HEK293 (cell line): Measurements from ENCODE around the gene DCAF8.

Experiments used
- GLI2 ChIP-seq: fragments of 450-650 bp; formaldehyde crosslinking; IDR thresholded peaks from 2 replicates; pipeline ENCODE4; 2017; ENCODE audit warnings: missing biosample characterization, missing genetic modification characterization, low read depth, borderline replicate concordance
- KLF16 ChIP-seq: fragments of 450-650 bp; formaldehyde crosslinking; IDR thresholded peaks from 2 replicates; pipeline ENCODE4 v1.5.1; 2017; ENCODE audit warnings: missing biosample characterization, missing genetic modification characterization
- OSR2 ChIP-seq: fragments of 450-650 bp; formaldehyde crosslinking; IDR thresholded peaks from 2 replicates; pipeline ENCODE4 v1.5.1; 2016; ENCODE audit warnings: missing biosample characterization, missing genetic modification characterization
- SALL2 ChIP-seq: fragments of 450-650 bp; formaldehyde crosslinking; IDR thresholded peaks from 2 replicates; pipeline ENCODE4 v1.5.0; 2017; ENCODE audit warnings: missing biosample characterization, mild to moderate bottlenecking, missing genetic modification characterization, borderline replicate concordance
- SCRT1 ChIP-seq: fragments of 450-650 bp; formaldehyde crosslinking; IDR thresholded peaks from 2 replicates; pipeline ENCODE4 v1.5.1; 2016; ENCODE audit warnings: missing biosample characterization, missing genetic modification characterization, borderline replicate concordance
- ZFP3 ChIP-seq: fragments of 450-650 bp; formaldehyde crosslinking; IDR thresholded peaks from 2 replicates; pipeline ENCODE4 v1.5.1; 2016; ENCODE audit warnings: low read depth, missing biosample characterization, missing genetic modification characterization
- ZFP41 ChIP-seq: fragments of 450-650 bp; formaldehyde crosslinking; IDR thresholded peaks from 2 replicates; pipeline ENCODE4 v1.5.1; 2016; ENCODE audit warnings: missing biosample characterization, missing genetic modification characterization, borderline replicate concordance
- ZFP69B ChIP-seq: fragments of 450-650 bp; formaldehyde crosslinking; IDR thresholded peaks from 2 replicates; pipeline ENCODE4 v1.5.1; 2016; ENCODE audit warnings: missing biosample characterization, missing genetic modification characterization
- ZNF211 ChIP-seq: fragments of 450-650 bp; formaldehyde crosslinking; IDR thresholded peaks from 2 replicates; pipeline ENCODE4 v1.5.1; 2016; ENCODE audit warnings: low read depth, missing biosample characterization, missing genetic modification characterization
- ZNF223 ChIP-seq: fragments of 450-650 bp; formaldehyde crosslinking; IDR thresholded peaks from 2 replicates; pipeline ENCODE4 v1.5.1; 2016; ENCODE audit warnings: missing biosample characterization, missing genetic modification characterization
- ZNF23 ChIP-seq: fragments of 450-650 bp; formaldehyde crosslinking; IDR thresholded peaks from 2 replicates; pipeline ENCODE4 v1.5.1; 2016; ENCODE audit warnings: missing biosample characterization, missing genetic modification characterization, borderline replicate concordance
- ZNF302 ChIP-seq: fragments of 450-650 bp; formaldehyde crosslinking; IDR thresholded peaks from 2 replicates; pipeline ENCODE4 v1.5.1; 2016; ENCODE audit warnings: missing biosample characterization, missing genetic modification characterization, low read depth
- ZNF311 ChIP-seq: fragments of 450-650 bp; formaldehyde crosslinking; IDR thresholded peaks from 2 replicates; pipeline ENCODE4 v1.5.1; 2017; ENCODE audit warnings: missing biosample characterization, missing genetic modification characterization, borderline replicate concordance
- ZNF324 ChIP-seq: fragments of 450-650 bp; formaldehyde crosslinking; IDR thresholded peaks from 2 replicates; pipeline ENCODE4 v1.5.1; 2016; ENCODE audit warnings: missing biosample characterization, missing genetic modification characterization
- ZNF416 ChIP-seq: fragments of 450-650 bp; formaldehyde crosslinking; IDR thresholded peaks from 2 replicates; pipeline ENCODE4 v1.5.1; 2016; ENCODE audit warnings: missing biosample characterization, missing genetic modification characterization
- ZNF423 ChIP-seq: fragments of 450-650 bp; formaldehyde crosslinking; IDR thresholded peaks from 2 replicates; pipeline ENCODE4 v1.5.1; 2016; ENCODE audit warnings: missing biosample characterization, missing genetic modification characterization
- ZNF513 ChIP-seq: fragments of 450-650 bp; IDR thresholded peaks from 2 replicates; pipeline ENCODE4 v1.5.1; 2018; ENCODE audit warnings: missing biosample characterization, missing genetic modification characterization
- ZNF558 ChIP-seq: fragments of 450-650 bp; formaldehyde crosslinking; IDR thresholded peaks from 2 replicates; pipeline ENCODE4 v1.5.1; 2016; ENCODE audit warnings: missing biosample characterization, missing genetic modification characterization
- ZNF561 ChIP-seq: fragments of 450-650 bp; IDR thresholded peaks from 2 replicates; pipeline ENCODE4 v1.5.1; 2018; ENCODE audit warnings: missing biosample characterization, missing genetic modification characterization, borderline replicate concordance
- ZNF654 ChIP-seq: fragments of 450-650 bp; formaldehyde crosslinking; IDR thresholded peaks from 2 replicates; pipeline ENCODE4 v1.5.1; 2016; ENCODE audit warnings: low read depth, missing biosample characterization, missing genetic modification characterization
- ZNF76 ChIP-seq: fragments of 450-650 bp; formaldehyde crosslinking; IDR thresholded peaks from 2 replicates; pipeline ENCODE4; 2016; ENCODE audit warnings: low read depth, missing biosample characterization, missing genetic modification characterization, borderline replicate concordance
- ZNF777 ChIP-seq: fragments of 450-650 bp; formaldehyde crosslinking; IDR thresholded peaks from 2 replicates; pipeline ENCODE4 v1.5.1; 2017; ENCODE audit warnings: missing biosample characterization, missing genetic modification characterization, borderline replicate concordance
- ZNF791 ChIP-seq: fragments of 450-650 bp; formaldehyde crosslinking; IDR thresholded peaks from 2 replicates; pipeline ENCODE4 v1.5.1; 2016; ENCODE audit warnings: missing biosample characterization, missing genetic modification characterization
- ZNF837 ChIP-seq: fragments of 450-650 bp; formaldehyde crosslinking; IDR thresholded peaks from 2 replicates; pipeline ENCODE4 v1.5.1; 2016; ENCODE audit warnings: missing biosample characterization, missing genetic modification characterization
- ZSCAN18 ChIP-seq: fragments of 450-650 bp; formaldehyde crosslinking; IDR thresholded peaks from 2 replicates; pipeline ENCODE4 v1.5.1; 2016; ENCODE audit warnings: missing biosample characterization, missing genetic modification characterization
- ZSCAN23 ChIP-seq: fragments of 450-650 bp; formaldehyde crosslinking; IDR thresholded peaks from 2 replicates; pipeline ENCODE4 v1.5.1; 2016; ENCODE audit warnings: missing biosample characterization, missing genetic modification characterization
- ZSCAN5A ChIP-seq: fragments of 450-650 bp; formaldehyde crosslinking; IDR thresholded peaks from 2 replicates; pipeline ENCODE4 v1.5.1; 2016; ENCODE audit warnings: missing biosample characterization, missing genetic modification characterization
- TF ChIP-seq, protein P1 (sequence below): fragments of 450-650 bp; formaldehyde crosslinking; IDR thresholded peaks from 2 replicates; pipeline ENCODE4 v1.5.1; 2016; ENCODE audit warnings: missing biosample characterization, missing genetic modification characterization
- TF ChIP-seq, protein P2 (sequence below): fragments of 450-650 bp; formaldehyde crosslinking; IDR thresholded peaks from 2 replicates; pipeline ENCODE4 v1.5.1; 2017; ENCODE audit warnings: missing biosample characterization, missing genetic modification characterization

DCAF8 gene

DNA sequence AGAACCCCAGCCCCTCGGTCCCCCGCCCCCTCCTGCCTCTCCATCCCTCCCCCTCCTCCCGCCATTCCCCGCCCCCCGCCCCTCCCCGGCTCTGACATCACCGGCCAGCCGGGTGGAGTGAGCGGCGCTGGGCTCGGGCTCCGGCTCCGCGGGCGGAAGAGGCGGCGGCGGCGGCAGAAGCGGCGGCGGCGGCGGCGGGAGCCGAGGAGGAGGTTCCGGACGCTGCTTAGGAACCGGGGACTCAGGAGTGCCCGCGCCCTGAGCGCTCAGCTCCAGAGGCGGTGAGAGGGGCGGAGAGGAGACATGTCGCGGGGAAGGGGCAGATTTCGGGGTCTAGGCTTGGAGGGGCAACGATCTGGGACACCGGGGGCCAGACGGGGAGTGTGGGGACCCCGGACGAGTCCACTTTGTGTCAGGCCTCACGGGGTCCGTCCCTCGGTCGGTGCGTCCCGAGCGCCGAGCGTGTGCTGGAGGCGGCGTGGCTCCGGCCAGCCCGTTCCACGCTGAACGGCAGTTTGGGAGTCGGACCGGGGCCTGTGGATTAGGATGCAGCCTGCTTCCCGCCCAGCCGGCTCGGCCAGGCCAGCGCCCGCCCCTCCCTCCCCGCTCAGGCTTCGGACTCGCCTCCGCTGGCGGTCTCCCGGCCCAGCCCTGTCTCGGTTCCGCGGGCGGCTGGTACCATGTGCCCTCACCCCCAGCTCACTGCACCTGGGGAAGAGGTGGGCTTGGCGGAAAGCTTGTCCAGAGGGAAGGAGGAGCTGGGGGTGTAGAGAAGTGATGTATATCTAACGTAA lies 56.9 kb downstream of the DCAF8 start, which contains the start of gene PEA15 (continued):
- no peak for TF ChIP-seq ZNF513 (tag by site-specific recombination)
- no peak for TF ChIP-seq ZFP3 (tag by site-specific recombination)
- TF ChIP-seq ZNF777 (tag by site-specific recombination): no peak
- TF ChIP-seq KLF16 (tag by site-specific recombination): peak; percentile 70
- no peak for TF ChIP-seq ZNF211
- no peak for TF ChIP-seq ZNF654 (tag by site-specific recombination)
- TF ChIP-seq ZNF561 (tag by site-specific recombination): peak; percentile 32; the same call in 1 of the 2 replicates
- TF ChIP-seq SCRT1 (tag by site-specific recombination): no peak
- TF ChIP-seq ZNF324: no peak
- TF ChIP-seq ZNF223 (tag by site-specific recombination): no peak
- TF ChIP-seq ZFP41 (tag by site-specific recombination): 0 out of 2 replicates have a peak, but pooled peaks have one; percentile 31
- TF ChIP-seq, protein P1, sequence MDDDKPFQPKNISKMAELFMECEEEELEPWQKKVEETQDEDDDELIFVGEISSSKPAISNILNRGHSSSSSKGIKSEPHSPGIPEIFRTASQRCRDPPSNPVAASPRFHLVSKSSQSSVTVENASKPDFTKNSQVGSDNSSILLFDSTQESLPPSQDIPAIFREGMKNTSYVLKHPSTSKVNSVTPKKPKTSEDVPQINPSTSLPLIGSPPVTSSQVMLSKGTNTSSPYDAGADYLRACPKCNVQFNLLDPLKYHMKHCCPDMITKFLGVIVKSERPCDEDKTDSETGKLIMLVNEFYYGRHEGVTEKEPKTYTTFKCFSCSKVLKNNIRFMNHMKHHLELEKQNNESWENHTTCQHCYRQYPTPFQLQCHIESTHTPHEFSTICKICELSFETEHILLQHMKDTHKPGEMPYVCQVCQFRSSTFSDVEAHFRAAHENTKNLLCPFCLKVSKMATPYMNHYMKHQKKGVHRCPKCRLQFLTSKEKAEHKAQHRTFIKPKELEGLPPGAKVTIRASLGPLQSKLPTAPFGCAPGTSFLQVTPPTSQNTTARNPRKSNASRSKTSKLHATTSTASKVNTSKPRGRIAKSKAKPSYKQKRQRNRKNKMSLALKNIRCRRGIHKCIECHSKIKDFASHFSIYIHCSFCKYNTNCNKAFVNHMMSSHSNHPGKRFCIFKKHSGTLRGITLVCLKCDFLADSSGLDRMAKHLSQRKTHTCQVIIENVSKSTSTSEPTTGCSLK (tag by site-specific recombination): no peak
- no peak for TF ChIP-seq ZNF311 (tag by site-specific recombination)
- TF ChIP-seq, protein P2, sequence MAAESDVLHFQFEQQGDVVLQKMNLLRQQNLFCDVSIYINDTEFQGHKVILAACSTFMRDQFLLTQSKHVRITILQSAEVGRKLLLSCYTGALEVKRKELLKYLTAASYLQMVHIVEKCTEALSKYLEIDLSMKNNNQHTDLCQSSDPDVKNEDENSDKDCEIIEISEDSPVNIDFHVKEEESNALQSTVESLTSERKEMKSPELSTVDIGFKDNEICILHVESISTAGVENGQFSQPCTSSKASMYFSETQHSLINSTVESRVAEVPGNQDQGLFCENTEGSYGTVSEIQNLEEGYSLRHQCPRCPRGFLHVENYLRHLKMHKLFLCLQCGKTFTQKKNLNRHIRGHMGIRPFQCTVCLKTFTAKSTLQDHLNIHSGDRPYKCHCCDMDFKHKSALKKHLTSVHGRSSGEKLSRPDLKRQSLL (tag by site-specific recombination): peak; percentile 36; the same call in 1 of the 2 replicates
- no peak for TF ChIP-seq ZSCAN18
- TF ChIP-seq ZNF23: no peak
- TF ChIP-seq GLI2 (tag by site-specific recombination): no peak
- peak; percentile 16; the same call in 1 of the 2 replicates for TF ChIP-seq ZSCAN23
- TF ChIP-seq OSR2 (tag by site-specific recombination): no peak
- no peak; the same call in 1 of the 2 replicates for TF ChIP-seq ZFP69B
- no peak for TF ChIP-seq ZNF558 (tag by site-specific recombination)
- TF ChIP-seq ZNF302 (tag by site-specific recombination): no peak
- TF ChIP-seq ZNF76 (tag by site-specific recombination): peak; percentile 61; the same call in 1 of the 2 replicates
- no peak for TF ChIP-seq ZNF416
- no peak for TF ChIP-seq ZNF791 (tag by site-specific recombination)
- no peak for TF ChIP-seq ZSCAN5A (tag by site-specific recombination)
- no peak for TF ChIP-seq ZNF837
- TF ChIP-seq SALL2: no peak
- TF ChIP-seq ZNF423 (tag by site-specific recombination): no peak
